Measurements from ENCODE around the gene SHISA5. TPM values are rescaled to one million over a fixed set of nuclear protein-coding genes. Genes with fewer than 3 reads are reported as not detected.

The SHISA5 gene
- total RNA-seq, 1 donor from 2014 or later: 188 TPM

DNA sequence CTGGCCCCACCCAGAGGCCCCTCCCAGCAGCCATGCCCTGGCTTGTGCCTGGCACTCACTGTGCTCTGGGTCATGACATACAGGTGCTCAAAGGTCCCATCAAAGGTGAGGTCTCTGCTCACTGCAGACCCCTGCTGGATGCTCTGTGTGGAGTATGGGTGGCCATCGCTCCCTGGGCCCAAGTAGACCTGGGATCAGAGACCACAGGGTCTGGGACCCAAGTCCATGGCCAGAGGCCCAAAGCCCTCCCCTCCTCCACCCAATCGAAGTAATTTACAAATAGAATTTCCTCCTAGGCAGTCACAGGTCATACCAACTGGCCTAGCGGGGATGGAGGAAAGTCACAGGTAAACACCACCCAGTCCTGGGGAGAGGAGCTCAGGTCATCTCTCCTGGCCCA lies 81.7 kb downstream of the SHISA5 start:
- TF ChIP-seq, protein P1, sequence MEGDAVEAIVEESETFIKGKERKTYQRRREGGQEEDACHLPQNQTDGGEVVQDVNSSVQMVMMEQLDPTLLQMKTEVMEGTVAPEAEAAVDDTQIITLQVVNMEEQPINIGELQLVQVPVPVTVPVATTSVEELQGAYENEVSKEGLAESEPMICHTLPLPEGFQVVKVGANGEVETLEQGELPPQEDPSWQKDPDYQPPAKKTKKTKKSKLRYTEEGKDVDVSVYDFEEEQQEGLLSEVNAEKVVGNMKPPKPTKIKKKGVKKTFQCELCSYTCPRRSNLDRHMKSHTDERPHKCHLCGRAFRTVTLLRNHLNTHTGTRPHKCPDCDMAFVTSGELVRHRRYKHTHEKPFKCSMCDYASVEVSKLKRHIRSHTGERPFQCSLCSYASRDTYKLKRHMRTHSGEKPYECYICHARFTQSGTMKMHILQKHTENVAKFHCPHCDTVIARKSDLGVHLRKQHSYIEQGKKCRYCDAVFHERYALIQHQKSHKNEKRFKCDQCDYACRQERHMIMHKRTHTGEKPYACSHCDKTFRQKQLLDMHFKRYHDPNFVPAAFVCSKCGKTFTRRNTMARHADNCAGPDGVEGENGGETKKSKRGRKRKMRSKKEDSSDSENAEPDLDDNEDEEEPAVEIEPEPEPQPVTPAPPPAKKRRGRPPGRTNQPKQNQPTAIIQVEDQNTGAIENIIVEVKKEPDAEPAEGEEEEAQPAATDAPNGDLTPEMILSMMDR (conservative IDR thresholded peaks at IDR 0.05; ENCODE audit: low read depth, low read length): peak; percentile 20
- no peak for DNase-seq (ENCODE audit: low read depth)
- no peak overlapping the region for H3K4me3 ChIP-seq (ENCODE audit: low read depth, low read length)

DNA sequence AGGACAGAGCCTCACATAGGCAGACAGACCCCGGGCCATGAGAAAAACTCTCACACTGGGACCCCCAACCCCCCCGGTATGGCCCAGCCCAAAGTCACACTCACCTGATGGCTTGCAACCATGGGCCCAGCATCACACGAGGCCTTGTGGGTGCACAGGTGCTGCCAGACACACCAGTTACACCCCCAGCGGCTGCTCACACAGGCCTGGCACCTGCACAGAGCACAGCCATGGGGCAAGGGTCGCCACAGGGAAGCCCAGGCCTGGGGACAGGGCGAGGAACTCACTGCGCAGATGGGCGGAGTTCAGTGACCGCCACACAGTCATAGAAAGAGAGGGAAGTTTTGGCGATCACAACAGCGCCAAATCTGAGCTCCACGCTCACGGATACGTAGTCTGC lies 83.4 kb downstream of the SHISA5 start:
- no peak overlapping the region for H3K4me3 ChIP-seq (ENCODE audit: low read depth, low read length)
- TF ChIP-seq, protein P1 (conservative IDR thresholded peaks at IDR 0.05; ENCODE audit: low read depth, low read length): no peak
- no peak for DNase-seq (ENCODE audit: low read depth)

DNA sequence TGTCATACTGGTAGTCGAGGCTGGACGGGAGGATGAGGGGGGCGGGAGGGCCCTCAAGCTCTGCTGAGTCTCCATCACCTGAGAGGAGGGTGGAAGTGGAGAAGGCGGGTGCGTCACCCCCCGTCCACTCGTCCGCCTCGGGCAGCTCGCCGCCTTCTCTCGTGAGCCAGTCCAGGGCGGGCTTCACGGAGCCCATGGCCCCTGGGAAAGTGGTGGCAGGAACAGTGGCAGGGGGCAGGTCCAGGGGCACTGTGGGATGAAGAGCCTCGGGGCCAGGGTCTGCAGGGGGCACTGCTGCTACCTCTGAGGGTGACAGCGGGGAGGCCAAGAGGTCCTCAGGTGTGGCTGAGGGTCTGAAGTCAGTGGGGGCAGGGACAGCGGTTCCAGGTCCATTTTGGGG lies 84.4 kb downstream of the SHISA5 start:
- no peak overlapping the region for H3K4me3 ChIP-seq (ENCODE audit: low read depth, low read length)
- TF ChIP-seq, protein P1 (conservative IDR thresholded peaks at IDR 0.05; ENCODE audit: low read depth, low read length): no peak
- no peak for DNase-seq (ENCODE audit: low read depth)

DNA sequence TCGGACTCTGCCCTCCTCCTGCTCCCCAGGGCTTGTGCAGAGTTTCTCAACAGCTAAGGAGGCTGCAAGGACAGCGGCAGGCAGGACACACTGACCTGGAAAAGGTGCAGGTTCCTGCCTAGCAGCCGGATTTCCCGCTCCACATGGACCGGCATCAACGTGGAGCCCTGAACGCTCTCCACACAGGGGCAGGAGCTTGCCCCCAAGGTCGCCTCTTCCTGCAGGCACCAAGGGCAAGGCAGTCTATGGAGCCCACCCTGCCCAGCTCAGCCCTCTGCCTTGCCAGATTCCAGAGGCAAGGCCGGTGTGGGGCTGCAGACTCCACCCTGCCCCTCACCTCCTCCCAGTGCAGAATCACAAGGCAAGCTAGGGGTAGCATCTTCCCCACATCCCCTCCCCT lies 84.8 kb downstream of the SHISA5 start:
- no peak overlapping the region for H3K4me3 ChIP-seq (ENCODE audit: low read depth, low read length)

DNA sequence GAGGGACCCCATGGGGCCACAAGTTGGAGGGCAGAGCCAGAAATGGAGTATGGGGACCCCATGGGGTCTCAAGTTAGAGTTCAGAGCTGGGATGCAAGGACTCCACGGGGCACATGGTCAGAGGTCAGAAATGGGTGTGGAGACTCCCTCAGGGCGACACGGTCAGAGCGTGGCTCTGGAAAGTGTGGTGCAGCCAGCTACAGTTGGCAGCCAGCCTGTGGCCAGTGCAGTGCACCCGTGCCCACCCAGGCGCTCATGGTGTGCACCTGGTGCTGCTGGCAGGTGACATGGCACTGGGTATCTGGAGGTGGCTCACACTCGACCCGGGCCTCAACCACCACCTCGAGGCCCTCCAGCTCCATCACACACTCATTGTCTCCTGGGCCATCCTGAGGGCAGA lies 85.3 kb downstream of the SHISA5 start:
- TF ChIP-seq, protein P1 (conservative IDR thresholded peaks at IDR 0.05; ENCODE audit: low read depth, low read length): no peak
- no peak for DNase-seq (ENCODE audit: low read depth)
- H3K4me3 ChIP-seq (ENCODE audit: low read depth, low read length): no peak overlapping the region

More for the DNA sequence above, 84.8 kb downstream of the SHISA5 start:
- TF ChIP-seq, protein P1 (conservative IDR thresholded peaks at IDR 0.05; ENCODE audit: low read depth, low read length): no peak
- no peak for DNase-seq (ENCODE audit: low read depth)

DNA sequence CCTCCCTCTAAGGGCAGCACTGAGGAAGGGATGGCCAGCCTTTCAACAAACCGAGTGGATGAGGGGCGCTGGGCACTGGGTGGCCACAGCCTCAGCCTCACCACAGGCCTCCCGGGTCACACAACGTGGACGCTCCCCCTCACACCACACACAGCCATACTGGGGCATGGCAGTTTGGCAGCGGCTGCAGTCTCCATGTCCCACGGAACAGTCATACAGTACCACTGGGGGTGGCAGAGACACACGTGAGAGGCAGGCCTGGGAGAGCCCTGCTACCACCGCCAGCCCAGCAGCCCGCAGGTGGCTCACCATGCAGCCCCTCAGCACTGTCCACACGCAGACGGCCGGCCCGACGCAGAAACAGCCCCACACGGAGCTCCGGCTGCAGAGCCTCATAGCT lies 85.8 kb downstream of the SHISA5 start:
- no peak overlapping the region for H3K4me3 ChIP-seq (ENCODE audit: low read depth, low read length)
- TF ChIP-seq, protein P1 (conservative IDR thresholded peaks at IDR 0.05; ENCODE audit: low read depth, low read length): no peak
- DNase-seq (ENCODE audit: low read depth): no peak

Other genes with a start within 250 kb of the SHISA5 start
- 45.5 and 50.0 TPM in 2 replicates for gene NME6, start 202.8 kb downstream of the SHISA5 start, total RNA-seq
- not detected in 2 replicates for gene SPINK8, start 170.5 kb downstream of the SHISA5 start, total RNA-seq
- 0.23 TPM in 1 of 2 replicates, not detected in the other for gene FBXW12, start 132.0 kb downstream of the SHISA5 start, total RNA-seq
- gene PLXNB1, start 74.1 kb downstream of the SHISA5 start, total RNA-seq: 75.7 and 106 TPM in 2 replicates
- 22.0 and 26.9 TPM in 2 replicates for gene CCDC51, start 64.1 kb downstream of the SHISA5 start, total RNA-seq
- 573 and 687 TPM in 2 replicates for gene TMA7, start 63.9 kb downstream of the SHISA5 start, total RNA-seq
- 5.9 and 9.8 TPM in 2 replicates for gene ATRIP, start 57.4 kb downstream of the SHISA5 start, total RNA-seq
- 8.8 and 19.3 TPM in 2 replicates for gene PFKFB4, start 52.6 kb upstream of the SHISA5 start, total RNA-seq
- gene UCN2, start 59.6 kb upstream of the SHISA5 start, total RNA-seq: 4.8 and 6.6 TPM in 2 replicates
- gene COL7A1, start 91.2 kb upstream of the SHISA5 start, total RNA-seq: 47.5 and 211 TPM in 2 replicates
- 348 and 432 TPM in 2 replicates for gene UQCRC1, start 105.5 kb upstream of the SHISA5 start, total RNA-seq
- not detected in 2 replicates for gene TMEM89, start 117.6 kb upstream of the SHISA5 start, total RNA-seq
- 26.3 and 33.4 TPM in 2 replicates for gene SLC26A6, start 131.3 kb upstream of the SHISA5 start, total RNA-seq
- gene CELSR3, start 158.7 kb upstream of the SHISA5 start, total RNA-seq: 0.87 and 2.5 TPM in 2 replicates
- 34.4 and 45.5 TPM in 2 replicates for gene NCKIPSD, start 181.7 kb upstream of the SHISA5 start, total RNA-seq
- 75.1 and 87.9 TPM in 2 replicates for gene IP6K2, start 213.0 kb upstream of the SHISA5 start, total RNA-seq

All from epithelial cell of proximal tubule (primary cell).